ENCODE measurements around the gene CCSER1.

- TF ChIP-seq CTCF (IDR thresholded peaks at IDR 0.05 in 8 of 11, conservative IDR thresholded peaks at IDR 0.05 in 3 of 11) = no peak
- no peak for TF ChIP-seq POLR2A (IDR thresholded peaks at IDR 0.05)
- TF ChIP-seq POLR2AphosphoS5 (IDR thresholded peaks at IDR 0.05) = no peak
Measured at GRCh38 chr4:90543419-90544170, 416.4 kb downstream of the CCSER1 start.
